Activated CD8-positive, alpha-beta memory T cell treated with anti-CD3 and anti-CD28 coated beads, Interleukin-2, amount 50 U/mL, for 24 hours (primary cell): ENCODE results near the gene SCNN1B.
"Not testable (repeated sequence)": the region's sequence is repeated elsewhere in the genome, so short reads cannot be mapped to it uniquely, and the experiment has no call there.

Source experiments
- DNase-seq: peaks from one replicate; pipeline ENCODE4 v3.0.0-alpha.2; 2020; ENCODE audit errors: extremely low read depth

SCNN1B gene

GRCh38 chr16:23288726-23289512, 13.2 kb upstream of the SCNN1B start:
- no peak for DNase-seq

DNA sequence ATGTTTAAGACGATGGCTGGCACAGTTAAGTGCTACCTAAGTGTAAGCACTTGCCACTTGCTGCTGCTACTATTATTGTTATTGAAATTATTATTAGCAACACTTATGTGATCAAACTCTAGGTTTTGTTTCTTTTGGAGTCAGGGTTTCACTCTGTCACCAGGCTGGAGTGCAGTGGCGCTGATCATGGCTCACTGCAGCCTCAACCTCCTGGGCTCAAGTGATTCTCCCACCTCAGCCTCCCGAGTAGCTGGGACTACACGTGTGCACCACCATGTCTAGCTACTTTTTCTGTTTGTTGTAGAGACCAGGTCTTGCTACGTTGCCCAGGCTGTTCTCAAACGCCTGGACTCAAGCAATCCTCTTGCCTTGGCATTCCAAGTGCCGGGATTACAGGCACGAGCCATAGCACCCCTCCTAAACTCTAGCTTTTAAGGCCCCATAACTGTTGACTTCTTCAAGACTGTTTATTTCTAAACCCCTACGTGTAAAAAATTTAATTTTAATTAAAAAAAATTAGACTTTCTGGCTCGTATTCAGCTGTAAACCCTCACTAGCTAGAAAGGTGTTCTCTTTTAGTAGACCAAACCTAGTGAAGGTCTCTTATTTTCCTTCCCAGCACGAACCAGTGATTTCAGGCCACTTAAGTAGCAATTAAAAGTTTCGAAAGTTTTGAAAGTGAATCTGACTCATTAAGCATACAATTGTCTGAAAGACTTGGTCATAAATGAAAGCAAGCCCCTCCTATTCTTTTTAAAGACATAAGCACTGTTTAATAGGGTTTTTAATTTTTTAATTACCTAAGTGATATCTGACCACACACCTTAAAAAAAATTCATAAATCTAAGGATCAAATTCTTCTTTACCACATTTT, 11.7 kb upstream of the SCNN1B start:
- no peak for DNase-seq

GRCh38 chr16:23293016-23293415, 9.1 kb upstream of the SCNN1B start:
- DNase-seq = no peak

- no peak for DNase-seq
Measured at GRCh38 chr16:23294260-23294659, 7.8 kb upstream of the SCNN1B start.

- no peak for DNase-seq
Measured at GRCh38 chr16:23296994-23297393, 5.1 kb upstream of the SCNN1B start.

DNA sequence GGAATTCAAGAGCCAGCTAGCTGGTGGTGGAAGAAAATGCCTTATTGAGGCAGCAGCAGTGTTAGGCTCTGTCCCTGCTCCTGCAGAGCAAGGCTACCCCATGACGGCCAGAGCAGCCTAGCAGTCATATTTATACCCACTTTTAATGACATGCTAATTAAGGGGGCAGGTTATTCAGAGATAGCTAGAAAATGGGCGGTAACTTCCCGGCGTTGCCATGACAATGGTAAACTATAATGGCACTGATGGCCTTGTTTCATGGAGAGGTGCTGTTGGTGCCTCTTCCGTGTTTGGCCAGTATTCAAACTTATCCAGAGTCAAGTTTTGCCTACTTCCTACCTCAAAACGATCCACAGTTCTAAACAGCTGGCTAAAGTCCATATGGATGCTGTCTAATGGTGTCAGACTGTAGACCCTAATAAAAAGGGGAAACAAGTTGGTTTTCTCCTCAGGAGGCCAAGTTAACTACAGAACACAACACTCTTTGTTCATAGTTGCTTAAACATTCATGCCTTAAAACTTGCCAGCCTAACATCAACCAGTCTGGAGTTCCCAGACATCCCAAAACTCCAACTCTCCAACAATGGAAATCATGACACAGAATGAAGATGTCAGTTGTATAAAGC, 3.7 kb upstream of the SCNN1B start:
- DNase-seq = no peak

GRCh38 chr16:23299815-23300214, 2.3 kb upstream of the SCNN1B start:
- not testable (repeated sequence) for DNase-seq

- no peak for DNase-seq
Measured at GRCh38 chr16:23301251-23302044, 654 bp upstream of the SCNN1B start.

GRCh38 chr16:23303685-23304084, 1.6 kb downstream of the SCNN1B start:
- no peak for DNase-seq

GRCh38 chr16:23304620-23305019, 2.5 kb downstream of the SCNN1B start:
- DNase-seq = no peak

DNA sequence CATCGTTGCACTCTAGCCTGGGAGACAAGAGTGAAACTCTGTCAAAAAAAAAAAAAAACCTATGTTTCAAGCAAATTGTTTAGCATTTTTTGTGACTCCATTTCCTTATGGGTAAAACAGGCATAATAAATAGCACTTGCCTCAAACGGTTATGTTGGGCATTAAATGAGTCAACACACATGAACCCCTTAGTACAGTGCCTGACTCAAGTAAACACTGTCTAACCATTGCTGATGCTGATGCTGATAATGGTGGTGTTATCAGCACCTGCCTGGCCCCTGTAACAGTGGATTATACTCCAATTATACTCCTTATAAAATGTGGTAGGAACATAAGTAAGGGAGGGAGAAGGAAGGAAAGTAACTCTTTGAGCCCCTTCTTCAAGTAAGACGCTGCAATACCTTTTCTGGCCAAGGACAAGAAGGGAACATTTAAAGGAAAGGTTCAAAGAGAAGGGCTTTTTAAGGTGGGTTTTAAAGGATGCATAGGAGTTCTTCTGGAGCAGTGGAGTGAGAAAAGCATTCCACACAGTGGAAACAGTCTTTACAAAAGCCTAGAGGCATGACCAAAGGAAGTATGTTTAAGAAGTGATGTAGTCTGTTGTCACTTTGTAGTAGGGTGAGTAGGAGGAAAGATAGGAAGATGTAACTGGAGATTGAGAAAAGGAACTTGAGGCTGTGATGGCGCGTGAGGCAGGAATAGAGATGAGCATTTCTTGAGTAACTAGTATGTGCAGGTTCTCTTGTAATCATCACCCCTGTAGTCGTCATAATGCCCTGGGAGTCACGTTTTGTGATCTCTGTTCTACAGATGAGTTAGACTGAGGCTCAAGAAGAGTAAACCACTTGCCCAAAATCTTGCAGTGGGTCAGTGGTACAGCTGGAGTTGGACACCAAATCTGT, 4.3 kb downstream of the SCNN1B start:
- DNase-seq = no peak

GRCh38 chr16:23310217-23310616, 8.1 kb downstream of the SCNN1B start:
- no peak for DNase-seq

GRCh38 chr16:23310744-23311143, 8.6 kb downstream of the SCNN1B start:
- no peak for DNase-seq

DNA sequence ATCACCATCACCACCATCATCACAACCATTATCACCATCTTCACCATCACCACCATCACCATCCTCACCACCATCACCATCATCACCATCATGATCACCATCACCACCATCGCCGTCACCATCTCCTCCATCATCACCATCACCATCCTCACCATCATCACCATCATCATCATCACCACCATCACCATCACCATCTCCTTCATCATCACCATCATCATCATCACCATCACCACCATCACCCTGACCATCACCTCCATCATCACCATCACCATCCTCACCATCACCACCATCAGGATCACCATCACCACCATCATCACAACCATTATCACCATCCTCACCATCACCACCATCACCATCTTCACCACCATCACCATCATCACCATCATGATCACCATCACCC, 14.1 kb downstream of the SCNN1B start:
- no peak for DNase-seq

GRCh38 chr16:23316634-23317265, 14.6 kb downstream of the SCNN1B start:
- DNase-seq = no peak

- DNase-seq = no peak
Measured at GRCh38 chr16:23317266-23317661, 15.2 kb downstream of the SCNN1B start.

DNA sequence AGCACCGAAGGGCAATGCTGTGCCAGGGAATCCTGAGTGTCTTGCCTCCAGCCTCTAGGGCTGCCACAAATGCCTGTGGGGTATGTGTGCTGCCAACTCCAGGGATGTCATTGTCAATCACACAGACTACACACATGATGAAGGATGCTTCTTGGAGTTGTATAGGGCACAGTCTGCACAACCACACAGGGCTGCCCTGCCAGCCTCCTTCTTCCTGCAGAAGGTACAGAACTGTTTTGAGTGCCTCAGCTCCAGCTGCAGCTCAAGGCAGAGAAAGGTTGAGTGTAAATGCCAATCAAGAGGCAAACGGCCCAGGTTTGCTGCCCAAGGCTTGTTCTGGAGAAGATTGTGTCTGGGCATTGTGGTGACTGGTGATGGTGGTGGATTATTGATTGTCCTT, 15.6 kb downstream of the SCNN1B start:
- DNase-seq = no peak

- no peak for DNase-seq
Measured at GRCh38 chr16:23318639-23319038, 16.5 kb downstream of the SCNN1B start.

DNA sequence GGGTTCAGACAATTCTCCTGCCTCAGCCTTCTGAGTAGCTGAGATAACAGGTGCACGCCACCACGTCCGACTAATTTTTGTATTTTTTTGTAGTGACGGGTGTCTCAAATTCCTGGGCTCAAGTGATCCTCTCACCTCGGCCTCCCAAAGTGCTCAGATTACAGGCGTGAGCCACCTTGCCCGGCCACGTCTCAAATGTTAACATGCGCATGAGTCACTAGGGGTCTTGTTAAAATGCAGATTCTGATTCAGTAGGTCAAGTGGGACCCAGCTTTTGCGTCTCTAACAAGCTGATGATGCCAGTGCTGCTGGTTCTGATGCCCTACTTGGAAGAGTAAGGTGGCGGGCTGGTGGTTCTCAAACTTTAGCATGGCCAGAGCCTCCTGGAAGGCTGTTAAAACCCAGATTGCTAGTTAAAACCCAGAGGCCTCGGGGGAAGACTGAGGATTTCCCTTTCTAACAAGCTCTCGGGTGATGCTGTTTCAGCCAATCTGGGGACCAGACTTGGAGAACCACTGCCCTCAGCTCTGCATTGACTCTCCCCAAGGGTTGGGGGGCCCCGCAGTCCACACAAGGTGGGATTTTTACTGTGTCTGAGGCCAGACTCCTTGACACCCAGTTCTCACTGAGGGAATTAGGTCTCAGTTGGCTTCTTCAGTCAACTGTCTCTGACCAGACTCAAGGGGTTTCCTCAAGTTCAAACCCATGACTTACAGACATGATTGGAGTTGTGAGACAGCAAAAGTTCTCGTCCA, 17.9 kb downstream of the SCNN1B start:
- no peak for DNase-seq
